Renal cortex interstitium (tissue), 11 donors: ENCODE measurements around the gene RAD51D. TPM values are rescaled to one million over a fixed set of nuclear protein-coding genes. Genes with fewer than 3 reads are reported as not detected.
"Not testable (repeated sequence)": the region's sequence is repeated elsewhere in the genome, so short reads cannot be mapped to it uniquely, and the experiment has no call there.

Source experiments
- DNase-seq, 11 donors: peaks; one replicate each; pipeline ENCODE4 v3.0.0-alpha.2; 2013; ENCODE audit warnings: low read depth in 9 of 11, low spot score in 4 of 11; ENCODE audit errors: extremely low read depth in 1 of 11
- polyA plus RNA-seq, 3 donors: library from polyadenylated mRNA; unstranded; fragments of 120-200 nt; gene quantifications; one replicate each; pipeline ENCODE4 v1.2.1, GENCODE V29; 2013; ENCODE audit not compliant: insufficient read length in 3 of 3

Gene RAD51D
- polyA plus RNA-seq, 3 donors, result 10.9 to 13.6 (median 11.6) TPM

GRCh38 chr17:35148144-35148543, 28.5 kb upstream of the RAD51D start:
- DNase-seq, result no peak

- DNase-seq, result no peak
Measured at GRCh38 chr17:35147375-35147905, 27.8 kb upstream of the RAD51D start, which contains the start of gene UNC45B. TSS of gene UNC45B (plus strand) at chr17:35147817. CDS start at chr17:35148264, 447 bp downstream.

GRCh38 chr17:35146214-35146833, 26.7 kb upstream of the RAD51D start:
- no peak for DNase-seq

- no peak for DNase-seq
Measured at GRCh38 chr17:35144840-35145239, 25.2 kb upstream of the RAD51D start.

GRCh38 chr17:35142467-35142796, 22.8 kb upstream of the RAD51D start:
- no peak for DNase-seq

- DNase-seq, result peak in 10 of 11 donors; percentile 38 to 73 (median 67)
Measured at GRCh38 chr17:35141681-35142466, 22.2 kb upstream of the RAD51D start, which contains the start of gene NLE1. TSS of gene NLE1 (minus strand) at chr17:35142303. CDS start at chr17:35142275, 28 bp downstream.

- DNase-seq, result no peak
Measured at GRCh38 chr17:35138218-35138617, 18.6 kb upstream of the RAD51D start.

GRCh38 chr17:35135322-35135721, 15.7 kb upstream of the RAD51D start:
- DNase-seq, result no peak

GRCh38 chr17:35132816-35133550, 13.3 kb upstream of the RAD51D start:
- DNase-seq, result no peak

- DNase-seq, result no peak
Measured at GRCh38 chr17:35132099-35132498, 12.4 kb upstream of the RAD51D start.

GRCh38 chr17:35130392-35130791, 10.7 kb upstream of the RAD51D start:
- no peak for DNase-seq

GRCh38 chr17:35129973-35130351, 10.3 kb upstream of the RAD51D start:
- no peak for DNase-seq

- no peak for DNase-seq
Measured at GRCh38 chr17:35129154-35129972, 9.7 kb upstream of the RAD51D start.

GRCh38 chr17:35127751-35128514, 8.3 kb upstream of the RAD51D start:
- DNase-seq, result no peak

GRCh38 chr17:35121315-35121714, 1.7 kb upstream of the RAD51D start, which contains the start of gene FNDC8:
TSS of gene FNDC8 (plus strand) at chr17:35121615. CDS start at chr17:35121694, 79 bp downstream.
- no peak for DNase-seq

- no peak for DNase-seq
Measured at GRCh38 chr17:35117984-35118383, 1.7 kb downstream of the RAD51D start.

GRCh38 chr17:35116845-35117244, 2.8 kb downstream of the RAD51D start:
- DNase-seq, result no peak

GRCh38 chr17:35110791-35111190, 8.9 kb downstream of the RAD51D start:
- not testable (repeated sequence) for DNase-seq
